Fibroblast of skin of right biceps (primary cell): ENCODE results near the gene PLBD1.

Source experiments
- DNase-seq: peaks from one replicate; pipeline ENCODE4 v3.0.0-alpha.2; 2013

PLBD1 gene, protein sequence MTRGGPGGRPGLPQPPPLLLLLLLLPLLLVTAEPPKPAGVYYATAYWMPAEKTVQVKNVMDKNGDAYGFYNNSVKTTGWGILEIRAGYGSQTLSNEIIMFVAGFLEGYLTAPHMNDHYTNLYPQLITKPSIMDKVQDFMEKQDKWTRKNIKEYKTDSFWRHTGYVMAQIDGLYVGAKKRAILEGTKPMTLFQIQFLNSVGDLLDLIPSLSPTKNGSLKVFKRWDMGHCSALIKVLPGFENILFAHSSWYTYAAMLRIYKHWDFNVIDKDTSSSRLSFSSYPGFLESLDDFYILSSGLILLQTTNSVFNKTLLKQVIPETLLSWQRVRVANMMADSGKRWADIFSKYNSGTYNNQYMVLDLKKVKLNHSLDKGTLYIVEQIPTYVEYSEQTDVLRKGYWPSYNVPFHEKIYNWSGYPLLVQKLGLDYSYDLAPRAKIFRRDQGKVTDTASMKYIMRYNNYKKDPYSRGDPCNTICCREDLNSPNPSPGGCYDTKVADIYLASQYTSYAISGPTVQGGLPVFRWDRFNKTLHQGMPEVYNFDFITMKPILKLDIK

DNA sequence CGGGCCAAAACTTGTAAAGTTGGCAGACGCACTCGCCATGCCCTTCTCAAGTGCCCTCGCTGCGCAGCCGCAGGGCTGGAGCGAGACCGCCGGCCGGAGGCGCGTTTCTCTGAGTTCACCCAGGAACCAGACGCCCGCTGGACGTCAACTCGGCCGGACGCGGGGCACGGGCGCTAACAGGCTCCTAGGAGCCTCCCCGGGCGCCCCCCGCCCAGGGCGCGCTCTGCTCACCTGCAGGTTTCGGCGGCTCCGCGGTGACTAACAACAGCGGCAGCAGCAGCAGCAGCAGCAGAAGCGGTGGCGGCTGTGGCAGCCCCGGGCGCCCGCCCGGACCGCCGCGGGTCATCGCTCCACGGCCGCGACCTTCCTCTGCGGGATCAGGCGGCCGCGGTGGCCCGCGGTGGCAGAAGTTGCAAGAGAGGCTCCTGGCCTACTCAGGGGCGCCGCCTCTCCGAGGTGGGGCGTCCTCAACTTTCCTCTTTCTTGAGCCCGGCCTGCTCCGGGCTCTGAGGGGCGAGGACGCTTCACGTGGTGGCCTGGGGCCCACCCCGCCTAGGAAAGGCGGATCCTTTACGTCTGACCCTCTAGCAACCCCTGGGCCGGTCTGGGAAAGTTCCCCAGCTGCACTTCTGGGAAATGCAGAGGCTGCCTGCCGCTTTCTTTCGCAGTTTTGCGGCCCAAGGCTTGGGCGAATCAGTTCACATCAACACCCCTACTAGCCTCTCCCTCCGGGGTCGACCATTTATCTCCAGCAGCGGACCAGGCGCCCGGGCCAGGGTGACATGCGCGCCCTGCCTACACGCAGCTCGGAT lies at the start of gene PLBD1:
Gene PLBD1, minus strand, starts transcription at position 533 of the 812 bp plus-strand sequence. Its CDS starts 187 bp downstream, at position 346.
- DNase-seq, result peak; percentile 8

DNA sequence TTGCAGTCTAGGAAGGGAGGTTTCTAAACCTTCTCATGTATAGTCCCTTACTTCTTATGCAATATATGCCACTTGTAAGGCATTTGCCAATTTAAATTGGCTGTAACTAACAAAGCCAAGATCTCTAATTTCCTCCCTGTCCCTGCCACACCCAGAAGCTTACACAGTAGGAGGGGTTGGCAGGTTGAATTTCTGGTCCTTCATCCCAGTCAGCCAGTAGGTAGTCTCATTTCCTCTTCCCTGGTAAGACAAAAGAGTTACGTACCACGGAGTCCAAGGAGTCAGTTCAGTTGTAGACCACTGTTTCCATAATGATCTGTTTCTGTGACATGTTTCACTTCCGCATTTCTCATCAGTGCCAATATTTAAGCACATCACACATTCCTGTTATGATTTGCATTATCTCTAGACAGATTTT lies 47.0 kb upstream of the PLBD1 start:
- no peak for DNase-seq

- no peak for DNase-seq
Observed at GRCh38 chr12:14613718-14614117, 46.0 kb upstream of the PLBD1 start.

- no peak for DNase-seq
Observed at GRCh38 chr12:14612898-14613445, 45.3 kb upstream of the PLBD1 start.

DNA sequence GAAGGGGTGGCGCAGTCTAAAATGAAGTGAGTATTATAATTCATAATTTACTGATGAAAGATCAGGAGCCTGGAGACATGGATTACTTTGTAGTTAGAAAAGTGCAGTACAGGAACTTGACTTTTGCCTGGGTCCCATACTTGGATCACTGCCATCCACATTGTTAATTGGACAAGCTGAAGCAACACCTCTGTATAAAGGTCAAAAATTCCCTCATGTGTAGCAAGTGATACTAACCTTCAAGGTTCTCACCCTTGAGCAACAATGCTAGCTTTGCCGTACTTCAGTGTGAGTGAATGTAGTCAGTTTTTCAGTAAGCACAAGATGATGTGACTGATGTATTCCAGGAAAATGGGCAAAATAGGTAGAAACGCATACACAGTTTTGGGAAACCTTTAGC lies 44.6 kb upstream of the PLBD1 start:
- no peak for DNase-seq

GRCh38 chr12:14611640-14612203 lies 44.0 kb upstream of the PLBD1 start:
- DNase-seq, result no peak

GRCh38 chr12:14607568-14607967 lies 39.9 kb upstream of the PLBD1 start:
- no peak for DNase-seq

GRCh38 chr12:14605401-14605989 lies 37.8 kb upstream of the PLBD1 start:
- no peak for DNase-seq

- DNase-seq, result no peak
Observed at GRCh38 chr12:14601692-14602478, 34.2 kb upstream of the PLBD1 start.

DNA sequence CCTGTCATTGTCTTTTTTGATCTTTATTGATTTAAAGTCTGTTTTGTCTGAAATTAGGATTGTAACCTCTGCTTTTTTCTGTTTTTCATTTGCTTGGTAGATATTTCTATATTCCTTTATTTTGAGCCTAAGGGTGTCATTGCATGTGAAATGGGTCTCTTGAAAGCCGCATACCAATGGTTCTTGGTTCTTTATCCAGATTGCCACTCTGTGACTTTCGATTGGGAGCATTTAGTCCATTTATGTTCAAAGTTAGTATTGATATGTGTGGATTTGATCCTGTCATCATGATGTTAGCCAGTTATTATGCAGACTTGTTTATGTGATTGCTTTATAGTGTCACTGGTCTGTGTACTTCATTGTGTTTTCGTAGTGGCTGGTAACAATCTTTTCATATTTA lies 29.8 kb upstream of the PLBD1 start:
- no peak for DNase-seq

- DNase-seq, result no peak
Observed at GRCh38 chr12:14591719-14592118, 24.0 kb upstream of the PLBD1 start.

DNA sequence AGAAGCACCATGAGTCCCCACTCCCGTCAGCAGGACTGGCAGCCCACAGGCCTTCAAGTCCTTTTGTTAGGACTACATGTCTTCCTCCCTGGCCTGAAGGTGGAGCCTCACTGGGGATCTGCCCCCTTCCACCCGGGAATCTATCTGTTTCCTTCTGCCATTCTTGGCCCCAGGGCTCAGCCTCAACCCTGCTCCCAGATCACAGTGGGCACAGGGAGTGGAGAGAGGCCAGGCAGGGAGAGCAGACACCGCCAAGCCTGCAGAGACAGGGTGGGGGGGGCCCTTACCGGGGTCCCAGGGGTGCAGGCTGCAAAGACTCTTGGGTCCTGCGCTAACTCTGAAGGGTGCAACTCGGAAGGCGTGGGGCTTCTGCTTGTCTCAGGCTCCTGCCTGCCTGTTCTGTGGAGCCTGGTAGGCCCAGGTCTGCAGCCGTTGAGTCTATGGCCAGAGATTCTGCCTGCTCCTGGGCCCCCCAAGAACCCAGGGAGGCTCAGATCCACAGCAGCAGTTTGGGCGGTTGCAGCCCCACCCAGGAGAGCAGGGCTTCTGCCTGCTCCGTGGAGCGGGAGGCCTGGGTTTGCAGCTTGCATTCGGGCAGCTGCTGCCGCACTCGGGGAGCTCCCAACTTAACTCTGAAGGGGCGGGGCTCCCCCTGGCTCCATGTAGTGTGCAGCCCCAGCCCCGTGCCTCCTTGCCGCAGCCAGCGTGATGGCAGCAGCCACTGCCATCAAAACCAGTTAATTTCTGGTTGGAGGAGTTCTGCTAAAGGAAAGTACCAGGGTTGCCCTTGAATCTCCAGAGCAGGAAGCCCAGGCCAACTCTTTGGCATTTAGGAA lies 21.7 kb upstream of the PLBD1 start:
- DNase-seq, result no peak

DNA sequence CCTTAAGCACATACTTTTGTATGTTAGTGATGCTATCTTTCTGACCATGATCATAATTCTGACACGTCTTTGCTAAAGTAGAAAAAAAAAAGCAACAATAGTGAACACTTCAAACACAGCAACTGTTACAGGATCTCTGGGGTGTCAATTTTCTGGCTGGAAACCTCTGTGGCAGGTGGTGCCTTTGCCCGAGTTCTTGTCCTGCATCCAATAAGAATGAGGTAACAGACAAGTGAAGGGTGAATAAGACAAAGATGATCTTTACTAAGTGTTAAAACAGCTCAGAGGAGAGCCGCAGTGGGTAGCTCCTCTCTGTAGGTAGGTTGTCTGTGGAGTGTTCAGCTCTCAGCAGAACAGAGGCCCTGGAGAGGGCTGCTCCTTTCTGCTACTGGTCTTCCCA lies 20.9 kb upstream of the PLBD1 start:
- no peak for DNase-seq

- no peak for DNase-seq
Observed at GRCh38 chr12:14578646-14579045, 11.0 kb upstream of the PLBD1 start.

DNA sequence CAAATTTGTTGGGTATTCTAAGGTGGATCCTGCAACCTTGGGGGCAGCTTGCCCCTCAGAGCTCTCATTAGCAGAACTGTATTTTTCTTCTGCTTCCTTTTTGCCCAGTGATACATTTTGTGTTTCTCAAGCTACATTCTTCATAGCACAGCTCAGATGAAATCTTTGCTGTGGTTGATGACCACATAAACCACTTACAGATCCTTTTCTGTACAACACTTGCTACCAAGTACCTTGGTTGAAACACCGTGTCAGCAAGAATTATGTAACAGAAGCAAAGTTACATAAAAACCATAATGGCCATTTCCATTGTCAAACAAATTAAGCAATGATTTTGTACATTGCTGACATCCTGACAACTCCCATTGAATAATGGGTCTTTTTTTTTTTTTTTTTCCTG lies 9.7 kb upstream of the PLBD1 start:
- DNase-seq, result no peak

DNA sequence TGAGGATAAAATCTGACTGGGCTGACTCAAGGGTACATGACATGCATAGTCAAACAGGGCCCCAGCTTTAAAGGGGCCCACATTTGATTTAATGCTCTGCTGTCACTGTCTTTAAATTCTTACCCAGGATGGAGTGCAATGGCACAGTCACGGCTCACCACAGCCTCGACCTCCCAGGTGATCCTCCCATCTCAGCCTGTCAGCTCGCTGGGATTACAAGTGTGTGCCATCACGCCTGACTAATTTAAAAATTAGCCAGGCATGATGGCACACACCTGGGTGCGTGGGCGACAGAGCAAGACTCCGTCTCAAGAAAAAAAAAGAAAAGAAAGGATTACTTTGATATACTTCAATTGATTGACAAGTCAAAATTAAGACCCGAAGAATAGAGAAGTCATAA lies 9.2 kb upstream of the PLBD1 start:
- no peak for DNase-seq

- DNase-seq, result no peak
Observed at GRCh38 chr12:14575585-14575984, 7.9 kb upstream of the PLBD1 start.

DNA sequence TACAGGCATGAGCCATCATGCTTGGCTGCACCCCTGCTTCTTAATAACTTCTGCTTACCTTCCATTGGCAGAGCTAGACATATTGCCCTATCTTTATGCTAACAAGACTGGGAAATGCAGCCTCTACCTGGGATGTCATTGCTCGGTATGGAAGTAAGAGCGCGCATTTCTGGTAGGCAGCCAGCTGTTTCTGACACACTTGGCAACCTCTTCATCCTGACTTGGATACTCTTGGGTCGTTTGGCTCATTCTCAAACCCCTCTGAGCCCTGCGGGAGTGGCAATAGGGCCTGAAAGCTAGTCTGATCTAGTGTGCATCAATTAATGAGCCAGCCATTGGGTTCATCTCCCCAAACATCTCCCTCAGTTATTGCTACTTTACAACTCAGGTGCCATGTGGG lies 5.4 kb upstream of the PLBD1 start:
- no peak for DNase-seq

- no peak for DNase-seq
Observed at GRCh38 chr12:14572401-14572800, 4.7 kb upstream of the PLBD1 start.

DNA sequence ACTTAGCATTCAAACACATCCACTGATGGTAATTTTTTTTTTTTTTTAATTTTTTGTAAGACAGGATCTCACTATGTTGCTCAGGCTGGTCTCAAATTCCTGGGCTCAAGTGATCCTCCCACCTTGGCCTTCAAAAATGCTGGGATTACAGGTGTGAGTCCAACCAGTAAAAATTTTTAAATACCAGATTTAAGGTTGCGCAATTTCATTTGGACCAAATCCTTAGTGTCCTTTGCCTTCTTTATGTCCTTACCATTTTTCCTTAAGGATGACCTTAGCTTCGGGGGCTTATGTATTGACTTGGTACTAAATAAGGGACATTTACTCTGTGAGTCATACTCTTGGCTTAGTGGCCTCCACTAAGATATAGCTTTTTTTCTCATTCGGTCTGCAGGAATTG lies 4.1 kb upstream of the PLBD1 start:
- no peak for DNase-seq

GRCh38 chr12:14570231-14570630 lies 2.5 kb upstream of the PLBD1 start:
- no peak for DNase-seq
